ENCODE results near the gene ANKRD52. TPM values are rescaled to one million over a fixed set of nuclear protein-coding genes. Genes with fewer than 3 reads are reported as not detected.

ANKRD52 gene
- total RNA-seq, 1 donor from 2014 or later, result 46.8 TPM

Other genes with a start within 250 kb of the ANKRD52 start
- gene IKZF4, start 237.3 kb downstream of the ANKRD52 start, total RNA-seq, result 25.8 TPM
- 45.3 TPM for gene RPS26, start 216.5 kb downstream of the ANKRD52 start, total RNA-seq
- 1.9 TPM for gene ERBB3, start 178.2 kb downstream of the ANKRD52 start, total RNA-seq
- 99.5 TPM for gene PA2G4, start 153.8 kb downstream of the ANKRD52 start, total RNA-seq
- 2,287 TPM for gene RPL41, start 141.8 kb downstream of the ANKRD52 start, total RNA-seq
- 7.9 TPM for gene ZC3H10, start 140.1 kb downstream of the ANKRD52 start, total RNA-seq
- gene ESYT1, start 130.1 kb downstream of the ANKRD52 start, total RNA-seq, result 435 TPM
- gene MYL6B, start 105.8 kb downstream of the ANKRD52 start, total RNA-seq, result 41.3 TPM
- gene MYL6, start 100.0 kb downstream of the ANKRD52 start, total RNA-seq, result 2,743 TPM
- 113 TPM for gene SMARCC2, start 68.9 kb downstream of the ANKRD52 start, total RNA-seq
- gene RNF41, start 36.5 kb downstream of the ANKRD52 start, total RNA-seq, result 93.8 TPM
- 18.2 TPM for gene NABP2, start 34.0 kb downstream of the ANKRD52 start, total RNA-seq
- 0.16 TPM for gene SLC39A5, start 28.3 kb downstream of the ANKRD52 start, total RNA-seq
- 7.7 TPM for gene COQ10A, start 8.6 kb upstream of the ANKRD52 start, total RNA-seq
- gene CS, start 41.9 kb upstream of the ANKRD52 start, total RNA-seq, result 374 TPM
- 87.9 TPM for gene CNPY2, start 57.6 kb upstream of the ANKRD52 start, total RNA-seq
- gene PAN2, start 75.6 kb upstream of the ANKRD52 start, total RNA-seq, result 38.7 TPM
- gene IL23A, start 80.5 kb upstream of the ANKRD52 start, total RNA-seq, result 0.55 TPM
- 216 TPM for gene STAT2, start 101.7 kb upstream of the ANKRD52 start, total RNA-seq
- gene APOF, start 104.5 kb upstream of the ANKRD52 start, total RNA-seq, result not detected
- 6.0 TPM for gene TIMELESS, start 191.0 kb upstream of the ANKRD52 start, total RNA-seq
- gene MIP, start 196.3 kb upstream of the ANKRD52 start, total RNA-seq, result not detected
- 3.0 TPM for gene SPRYD4, start 210.2 kb upstream of the ANKRD52 start, total RNA-seq
- not detected for gene GLS2, start 229.8 kb upstream of the ANKRD52 start, total RNA-seq

Data from mesenteric fat pad (tissue), 1 donor.